ENCODE measurements around the gene VEGFD.

The VEGFD gene

DNA sequence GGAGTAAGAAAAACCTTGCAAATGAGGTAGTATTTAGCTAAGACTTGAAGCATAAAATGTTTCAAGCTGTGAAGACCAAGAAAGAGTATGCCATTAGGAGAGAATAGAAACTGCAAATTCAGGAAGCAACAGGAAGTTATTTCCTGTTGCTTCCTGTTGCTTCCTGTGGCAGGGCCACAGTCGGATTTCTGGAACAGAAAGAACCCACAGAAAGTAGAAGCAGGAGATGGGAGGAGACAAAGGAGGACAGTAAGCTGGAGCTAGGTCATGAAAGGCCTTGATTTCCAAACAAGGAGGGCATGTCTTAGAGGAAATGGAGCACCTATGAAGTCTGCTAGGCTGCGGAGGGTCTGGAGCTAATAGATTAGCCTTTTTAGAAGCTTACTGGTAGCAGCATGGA lies 86.0 kb downstream of the VEGFD start:
- no peak for FAIRE-seq
- no peak for DNase-seq (ENCODE audit: insufficient read length, low spot score)
- TF ChIP-seq CTCF (IDR thresholded peaks at IDR 0.05; ENCODE audit: insufficient read depth, missing control alignments) = no peak

Measured in D721Med (cell line).